ENCODE results near the gene GLRX2. TPM values are rescaled to one million over a fixed set of nuclear protein-coding genes. Genes with fewer than 3 reads are reported as not detected.

Gene GLRX2
- total and polyA plus RNA-seq, 11 donors = 11.0 to 102 (median 31.5) TPM

DNA sequence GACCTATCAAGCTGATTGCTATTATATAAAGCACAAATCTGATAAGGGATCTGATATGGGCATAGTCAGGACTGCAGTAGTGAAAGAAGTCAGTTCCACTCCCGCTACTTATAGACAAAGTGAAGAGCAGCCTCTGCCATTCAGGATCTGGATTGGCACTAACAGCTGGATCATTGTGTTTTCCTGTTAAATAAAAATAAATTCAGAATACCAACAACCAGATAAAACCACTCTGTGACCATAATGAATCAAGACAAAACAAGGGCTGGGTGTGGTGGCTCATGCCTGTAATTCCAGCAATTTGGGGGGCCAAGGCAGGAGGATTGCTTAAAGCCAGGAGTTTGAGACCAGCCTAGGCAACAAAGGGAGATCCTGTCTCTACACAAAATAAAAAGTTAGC is 5.0 kb upstream of the GLRX2 start:
- DNase-seq (no peak), ATAC-seq (no peak)
- TF ChIP-seq, protein P1, sequence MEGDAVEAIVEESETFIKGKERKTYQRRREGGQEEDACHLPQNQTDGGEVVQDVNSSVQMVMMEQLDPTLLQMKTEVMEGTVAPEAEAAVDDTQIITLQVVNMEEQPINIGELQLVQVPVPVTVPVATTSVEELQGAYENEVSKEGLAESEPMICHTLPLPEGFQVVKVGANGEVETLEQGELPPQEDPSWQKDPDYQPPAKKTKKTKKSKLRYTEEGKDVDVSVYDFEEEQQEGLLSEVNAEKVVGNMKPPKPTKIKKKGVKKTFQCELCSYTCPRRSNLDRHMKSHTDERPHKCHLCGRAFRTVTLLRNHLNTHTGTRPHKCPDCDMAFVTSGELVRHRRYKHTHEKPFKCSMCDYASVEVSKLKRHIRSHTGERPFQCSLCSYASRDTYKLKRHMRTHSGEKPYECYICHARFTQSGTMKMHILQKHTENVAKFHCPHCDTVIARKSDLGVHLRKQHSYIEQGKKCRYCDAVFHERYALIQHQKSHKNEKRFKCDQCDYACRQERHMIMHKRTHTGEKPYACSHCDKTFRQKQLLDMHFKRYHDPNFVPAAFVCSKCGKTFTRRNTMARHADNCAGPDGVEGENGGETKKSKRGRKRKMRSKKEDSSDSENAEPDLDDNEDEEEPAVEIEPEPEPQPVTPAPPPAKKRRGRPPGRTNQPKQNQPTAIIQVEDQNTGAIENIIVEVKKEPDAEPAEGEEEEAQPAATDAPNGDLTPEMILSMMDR (IDR thresholded peaks at IDR 0.05) = no peak
- TF ChIP-seq POLR2A (IDR thresholded peaks at IDR 0.05) = no peak
- Histone ChIP-seq H3K27ac (no peak overlapping the region), H3K9me3 (no peaks in the 10 kb centered on the region), H3K4me3 (no peak overlapping the region), H3K27me3 (no peaks in the 10 kb centered on the region), H3K4me1 (peaks cover 0 to 14% (median 4%) of the 10 kb centered on the region in 12 donors), H3K36me3 (no peaks in the 10 kb centered on the region)
- 82 to 100% (median 96%) methylated on average over 1 of the region's 1 CpG for WGBS, 4 donors
- intact Hi-C loops (cut with DNase I) = loop anchor here in 1 of 10 donors (10.0 kb wide), 1 partner anchor 635 kb away; no protein-coding TSS in a partner anchor

DNA sequence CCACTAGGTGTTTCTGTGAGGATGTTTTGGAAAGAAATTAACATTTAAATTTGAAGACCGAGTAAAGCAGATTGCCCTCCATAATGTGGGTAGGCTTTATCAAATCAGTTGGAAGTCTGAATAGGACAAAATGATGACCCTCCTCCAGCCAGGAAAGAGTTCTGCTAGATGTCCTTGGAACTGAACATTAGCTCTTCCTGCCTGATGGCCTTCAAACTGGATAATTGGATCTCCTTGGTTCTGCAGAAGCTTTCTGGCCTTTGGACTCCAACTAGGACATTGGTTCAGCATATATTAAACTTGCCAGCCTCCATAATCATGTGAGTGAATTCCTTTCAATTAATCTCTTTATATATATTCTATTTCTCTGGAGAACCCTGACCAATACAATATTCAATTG is 4.4 kb upstream of the GLRX2 start:
- 97 to 100% (median 97%) methylated on average over 1 of the region's 1 CpG for WGBS, 4 donors
- Histone ChIP-seq H3K27me3 (no peaks in the 10 kb centered on the region), H3K36me3 (no peaks in the 10 kb centered on the region), H3K4me3 (no peak overlapping the region), H3K27ac (no peak overlapping the region), H3K4me1 (peaks cover 0 to 14% (median 4%) of the 10 kb centered on the region in 12 donors), H3K9me3 (no peaks in the 10 kb centered on the region)
- no peak for ATAC-seq
- DNase-seq = no peak
- TF ChIP-seq, protein P1 (IDR thresholded peaks at IDR 0.05) = no peak
- no peak for TF ChIP-seq POLR2A (IDR thresholded peaks at IDR 0.05)
- intact Hi-C loops (cut with DNase I) = loop anchor here in 4 of 10 donors (5.0 to 10.0 kb wide), 4 partner anchors 52 to 635 kb away; partner anchors contain the start of genes RO60 (in 2 of the 4), UCHL5 (in 2 of the 4) and RGS2 (in 1 of the 4)

DNA sequence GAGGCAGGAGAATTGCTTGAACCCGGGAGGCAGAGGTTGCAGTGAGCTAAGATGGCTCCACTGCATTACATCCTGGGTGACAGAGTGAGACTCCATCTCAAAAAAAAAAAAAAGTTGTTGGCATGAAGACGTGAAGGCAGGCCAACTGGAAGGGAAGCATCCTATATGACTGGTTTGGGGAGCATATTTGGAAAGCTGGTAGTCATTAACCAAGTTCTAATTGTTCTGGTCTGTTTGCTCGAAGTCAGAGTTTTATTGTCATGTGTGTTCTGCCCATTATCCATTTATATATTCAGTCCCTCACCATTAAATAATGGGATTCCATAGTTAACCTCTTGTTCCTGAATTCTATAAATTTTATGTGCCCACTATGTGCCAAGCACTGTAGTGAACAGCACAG is 3.3 kb upstream of the GLRX2 start:
- 81 to 91% (median 86%) methylated on average over 3 of the region's 3 CpGs for WGBS, 4 donors
- no peaks in the 10 kb centered on the region for H3K27me3 ChIP-seq
- no peak overlapping the region for H3K4me3 ChIP-seq
- no peak overlapping the region for H3K27ac ChIP-seq
- ATAC-seq (no peak), DNase-seq (no peak)
- H3K9me3 ChIP-seq = no peaks in the 10 kb centered on the region
- H3K36me3 ChIP-seq = no peaks in the 10 kb centered on the region
- no peak for TF ChIP-seq POLR2A (IDR thresholded peaks at IDR 0.05)
- TF ChIP-seq, protein P1 (IDR thresholded peaks at IDR 0.05) = no peak
- intact Hi-C loops (cut with DNase I) = loop anchor here in 3 of 10 donors (5.0 to 10.0 kb wide), 3 partner anchors 51 to 304 kb away; partner anchors contain the start of genes RO60 (in 2 of the 3), UCHL5 (in 2 of the 3) and RGS2 (in 1 of the 3)
- peaks cover 2 to 22% (median 11%) of the 10 kb centered on the region in 12 donors for H3K4me1 ChIP-seq

DNA sequence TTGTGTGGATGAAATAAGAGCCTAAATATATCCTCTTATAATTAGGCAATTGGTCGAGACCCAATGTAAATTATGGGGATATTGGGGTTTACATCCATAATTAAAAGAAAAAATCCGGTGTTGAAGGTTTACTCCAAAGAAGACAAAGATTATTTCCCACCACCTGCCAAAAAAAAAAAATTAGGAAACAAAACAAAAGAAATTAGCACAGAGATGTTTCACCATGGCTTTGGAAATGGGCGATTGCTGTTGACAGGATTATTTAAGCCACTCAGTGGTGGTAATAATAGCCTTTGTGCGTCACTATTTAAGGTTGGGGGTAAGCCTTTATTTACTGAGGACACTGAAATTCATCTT is 585 bp upstream of the GLRX2 start:
- Histone ChIP-seq H3K4me3 (peak overlapping the region in 11 of 12 donors; percentile 78 to 96 (median 88)), H3K27ac (peak overlapping the region; percentile 70 to 99 (median 92)), H3K4me1 (peaks cover 3 to 25% (median 13%) of the 10 kb centered on the region in 12 donors), H3K9me3 (no peaks in the 10 kb centered on the region), H3K36me3 (peaks cover 0 to 5% (median under 1%) of the 10 kb centered on the region in 9 donors), H3K27me3 (no peaks in the 10 kb centered on the region)
- intact Hi-C loops (cut with DNase I) = loop anchor here in 8 of 10 donors (1.0 to 10.0 kb wide), 9 partner anchors 15 to 301 kb away; partner anchors contain the start of genes RO60 (in 4 of the 8), UCHL5 (in 4 of the 8), CDC73 (in 3 of the 8) and RGS2 (in 1 of the 8)
- DNase-seq = no peak
- ATAC-seq = no peak
- WGBS, 4 donors = 36 to 45% (median 40%) methylated on average over 4 of the region's 4 CpGs
- TF ChIP-seq POLR2A (IDR thresholded peaks at IDR 0.05) = no peak
- TF ChIP-seq, protein P1 (IDR thresholded peaks at IDR 0.05) = no peak

Data from heart left ventricle (tissue), 16 donors.